Activated naive CD4-positive, alpha-beta T cell treated with anti-CD3 and anti-CD28 coated beads, Interleukin-2, amount 50 U/mL, for 72 hours (primary cell): ENCODE measurements around the gene ADARB1. TPM values are rescaled to one million over a fixed set of nuclear protein-coding genes. Genes with fewer than 3 reads are reported as not detected.

Source experiments
- ATAC-seq, 2 donors: fragments of 150-1000 bp; cut with Tn5 transposase; 2 replicates each; pipeline ENCODE4 v1.10.0; 2021; ENCODE audit warnings: mild to moderate bottlenecking in 2 of 2, moderate library complexity in 2 of 2
- DNase-seq, 2 donors: peaks; one replicate each; pipeline ENCODE4 v3.0.0; 2021 to 2022; ENCODE audit warnings: low spot score in 2 of 2
- H3K27ac Mint-ChIP-seq, 2 donors: one replicate each; pipeline ENCODE4 v1.8.0; 2022; ENCODE audit warnings: mild to moderate bottlenecking in 2 of 2, mixed read lengths in 2 of 2
- H3K36me3 Mint-ChIP-seq, 2 donors: one replicate each; pipeline ENCODE4 v1.8.0; 2022; ENCODE audit warnings: mixed read lengths in 2 of 2
- H3K9me3 Mint-ChIP-seq, 2 donors: one replicate each; pipeline ENCODE4 v1.8.0; 2022; ENCODE audit warnings: mixed read lengths in 2 of 2
- total RNA-seq, 2 donors: library from RNA; stranded (reverse); gene quantifications; one replicate each; pipeline ENCODE4 v1.2.3, GENCODE V29; 2022

Gene ADARB1
- total RNA-seq, 2 donors from 2014 or later: 24.4 to 37.4 TPM

DNA sequence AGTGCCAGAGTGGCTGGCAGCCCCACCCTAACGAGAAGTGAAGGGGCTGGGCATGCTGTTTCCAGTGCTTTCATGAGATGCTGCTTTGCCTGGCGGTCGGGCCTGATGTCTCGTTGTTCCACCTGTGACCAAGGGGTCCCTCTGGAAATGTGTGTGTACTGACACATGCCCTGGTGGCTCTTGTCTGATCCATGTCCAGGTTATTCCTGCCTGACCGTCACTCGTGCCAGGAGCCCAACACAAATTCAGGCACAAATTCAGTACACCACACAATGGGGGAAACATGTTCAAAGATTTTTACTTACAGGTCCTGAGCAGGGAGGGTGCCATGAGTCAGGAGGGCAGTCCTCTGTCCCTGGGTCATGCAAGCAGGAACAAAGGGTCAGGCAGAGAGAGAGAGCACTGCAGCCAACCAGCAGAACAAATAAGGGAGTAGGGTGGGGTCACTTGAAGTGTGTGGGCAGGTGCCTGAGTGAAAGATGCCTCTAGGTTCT, 76.3 kb downstream of the ADARB1 start:
- DNase-seq (no peak), ATAC-seq (no peak)
- no peaks in the 10 kb centered on the region for H3K36me3 Mint-ChIP-seq
- peaks cover 0 to 4% of the 10 kb centered on the region in 2 donors for H3K9me3 Mint-ChIP-seq
- H3K27ac Mint-ChIP-seq: peak overlapping the region in 1 of 2 donors; percentile 23

DNA sequence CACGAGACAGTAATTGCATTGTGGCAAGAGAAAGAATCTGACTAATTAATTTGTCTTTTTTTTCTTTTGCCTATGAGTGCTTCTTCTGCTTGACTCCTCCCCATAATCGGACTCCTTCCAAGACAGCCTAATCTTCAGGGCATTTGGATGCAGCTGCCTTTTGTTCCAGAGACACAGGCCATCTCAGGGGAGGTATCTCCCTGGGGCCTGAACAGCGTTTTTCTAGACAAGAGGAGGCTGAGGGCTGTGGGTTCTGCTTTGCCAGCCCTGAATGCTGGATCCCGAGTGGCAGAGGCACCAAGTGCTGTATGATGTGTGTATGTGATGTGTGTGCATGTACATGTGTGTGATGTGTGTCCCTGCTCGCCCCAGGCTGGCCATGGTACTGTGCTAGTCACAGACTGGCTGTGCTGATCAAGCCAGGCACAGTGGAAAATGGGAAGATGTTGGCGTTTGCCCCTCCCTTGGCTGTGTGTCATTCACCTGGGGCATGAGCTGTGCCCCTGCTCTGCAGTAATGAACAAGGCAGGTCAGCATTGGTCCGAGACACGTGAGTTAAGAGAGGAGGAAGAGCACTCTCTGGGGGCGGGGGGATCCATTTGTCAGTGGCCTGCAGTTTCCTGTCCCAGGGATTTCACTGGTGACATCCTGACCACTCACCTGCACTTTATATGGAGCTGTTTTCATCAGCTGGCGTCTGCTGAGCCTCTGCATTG, 77.2 kb downstream of the ADARB1 start:
- Mint-ChIP-seq H3K27ac (peak overlapping the region; percentile 0 to 55), H3K36me3 (no peaks in the 10 kb centered on the region), H3K9me3 (peaks cover 8 to 11% of the 10 kb centered on the region in 2 donors)
- ATAC-seq (peak in 1 of 2 donors; percentile 12), DNase-seq (no peak)

DNA sequence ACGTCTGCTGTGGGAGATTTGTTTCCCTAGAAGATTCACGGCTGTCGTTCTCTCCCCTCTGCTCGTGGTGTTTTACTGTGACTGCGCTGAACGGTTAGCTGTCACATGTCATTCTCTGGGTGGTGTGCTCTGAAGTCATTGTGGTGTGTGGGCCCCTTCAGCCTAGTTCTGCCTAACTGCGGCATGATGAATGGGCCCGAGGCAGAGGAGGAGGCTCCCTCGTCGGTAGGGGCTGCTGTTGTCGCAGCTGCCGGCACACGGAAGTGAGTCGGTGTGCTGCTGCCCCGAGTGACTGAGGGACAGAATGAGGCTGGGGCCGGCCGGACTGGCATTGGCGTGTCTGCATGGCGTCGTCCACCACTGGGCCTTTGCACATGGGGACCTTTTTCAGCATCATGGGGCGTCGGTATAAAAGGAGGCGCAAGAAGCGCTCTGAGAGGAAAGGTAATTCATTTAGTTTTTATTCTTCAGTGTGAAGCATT, 77.9 kb downstream of the ADARB1 start:
- Mint-ChIP-seq H3K36me3 (no peaks in the 10 kb centered on the region), H3K27ac (peak overlapping the region; percentile 0 to 55), H3K9me3 (peaks cover 8 to 11% of the 10 kb centered on the region in 2 donors)
- peak; percentile 66 to 69 for DNase-seq
- peak; percentile 98 to 99 for ATAC-seq

DNA sequence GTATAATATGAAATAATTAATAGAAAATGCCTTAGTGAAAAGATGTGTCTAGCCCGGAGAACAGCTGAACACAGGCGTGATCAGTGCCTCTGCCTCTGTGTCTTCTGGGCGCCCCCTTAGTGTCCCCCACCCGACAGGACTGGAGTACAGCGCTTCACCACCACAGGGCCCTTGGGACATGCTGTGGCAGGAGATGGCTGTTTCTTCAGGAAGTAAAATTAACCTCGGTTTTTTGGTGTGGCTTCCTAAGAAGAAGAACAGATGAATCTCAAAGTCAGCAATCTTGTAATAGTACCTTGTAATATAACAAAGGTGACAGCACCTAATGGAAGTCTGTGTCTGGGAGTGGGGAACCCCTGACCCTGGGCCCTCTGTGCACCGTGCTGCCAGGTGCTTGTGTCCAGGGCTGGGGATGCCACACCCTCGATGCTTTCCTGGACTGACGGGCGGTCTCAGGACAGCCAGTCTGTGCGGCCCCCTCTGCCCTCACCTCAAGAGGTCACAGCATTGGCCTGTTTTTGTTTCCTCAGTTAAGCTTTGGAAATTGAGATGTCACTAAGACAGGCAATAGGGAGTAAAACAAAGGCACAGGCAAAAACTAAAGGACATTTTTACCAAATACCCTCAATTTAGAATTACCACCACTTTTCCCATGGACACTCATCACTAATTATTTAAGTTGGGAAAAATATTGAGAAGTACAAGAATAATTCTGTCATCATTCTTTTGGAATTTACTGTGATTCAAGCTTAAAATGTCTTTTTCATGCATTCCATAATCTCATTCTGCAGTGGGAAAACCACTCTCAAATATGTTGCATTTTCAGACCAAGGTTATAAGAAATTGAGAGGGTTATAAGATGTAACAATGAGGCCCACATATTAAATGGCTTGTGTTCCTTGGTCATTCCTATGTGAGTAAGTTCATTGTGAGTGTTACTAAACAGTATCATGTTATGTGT, 79.3 kb downstream of the ADARB1 start:
- peak overlapping the region in 1 of 2 donors; percentile 24 for H3K27ac Mint-ChIP-seq
- ATAC-seq (no peak), DNase-seq (no peak)
- H3K9me3 Mint-ChIP-seq: peaks cover 8 to 11% of the 10 kb centered on the region in 2 donors
- no peaks in the 10 kb centered on the region for H3K36me3 Mint-ChIP-seq

DNA sequence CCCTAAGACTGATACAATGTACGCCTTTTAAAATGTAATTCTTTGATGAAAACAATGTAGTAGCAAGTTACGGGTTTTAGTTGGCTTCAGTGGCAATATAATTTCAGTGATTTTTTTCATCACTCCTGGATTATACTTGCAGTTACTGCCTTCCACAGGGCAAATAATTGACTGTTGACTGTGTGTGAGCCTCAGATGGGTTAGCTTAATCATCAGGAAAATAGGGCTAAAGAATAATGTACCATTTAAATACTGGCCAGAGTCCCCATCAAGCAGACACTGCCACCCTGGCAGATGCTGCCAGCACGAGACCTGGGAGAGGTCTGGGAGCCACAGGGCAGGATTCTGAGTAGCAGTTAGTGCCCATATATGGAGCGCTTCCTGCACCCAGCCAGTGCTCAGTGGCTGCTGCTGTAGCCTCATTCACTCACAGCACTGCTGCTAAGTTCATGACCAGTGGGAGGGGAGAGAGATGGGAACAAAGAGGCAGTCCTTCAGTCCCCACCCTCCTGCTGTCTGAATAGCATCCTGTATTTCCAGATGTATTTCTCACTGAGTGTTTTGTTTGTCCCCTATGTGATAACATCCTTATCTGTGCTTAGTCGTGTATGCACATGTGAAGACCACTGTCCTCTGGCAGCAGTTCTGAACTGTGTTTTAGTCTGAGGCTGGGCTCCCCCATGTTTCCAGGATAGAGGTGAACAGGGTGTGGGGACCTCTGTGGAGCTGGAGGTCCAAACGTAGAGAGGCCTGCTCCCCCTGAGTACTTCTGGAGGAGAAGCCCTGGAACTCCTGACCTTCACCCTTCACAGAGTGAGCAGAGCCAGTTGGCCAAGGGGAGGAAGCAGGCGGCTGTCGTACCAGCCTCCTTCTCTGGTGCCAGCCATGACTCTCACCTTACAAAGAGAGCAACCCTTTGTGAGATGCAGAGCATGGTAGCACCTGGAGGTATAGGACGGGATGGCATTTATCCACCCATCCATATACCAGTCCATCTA, 80.4 kb downstream of the ADARB1 start:
- ATAC-seq (peak; percentile 33 to 46), DNase-seq (no peak)
- no peaks in the 10 kb centered on the region for H3K36me3 Mint-ChIP-seq
- H3K27ac Mint-ChIP-seq: no peak overlapping the region
- H3K9me3 Mint-ChIP-seq: peaks cover 8 to 11% of the 10 kb centered on the region in 2 donors

DNA sequence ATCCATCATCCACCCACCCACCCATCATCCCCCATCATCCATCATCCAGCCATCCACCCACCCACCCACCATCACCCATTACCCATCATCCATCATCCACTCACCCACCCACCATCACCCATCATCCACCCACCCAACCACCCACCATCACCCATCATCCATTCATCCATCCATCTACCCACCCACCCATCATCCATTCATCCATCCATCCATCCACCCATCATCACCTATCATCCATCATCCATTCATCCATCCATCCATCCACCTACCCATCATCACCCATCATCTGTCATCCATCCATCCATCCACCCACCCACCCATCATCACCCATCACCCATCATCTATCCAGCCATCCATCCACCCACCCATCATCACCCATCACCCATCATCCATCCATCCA, 81.5 kb downstream of the ADARB1 start:
- Mint-ChIP-seq H3K36me3 (no peaks in the 10 kb centered on the region), H3K9me3 (peaks cover 8 to 11% of the 10 kb centered on the region in 2 donors), H3K27ac (no peak overlapping the region)
- DNase-seq (no peak), ATAC-seq (no peak)

DNA sequence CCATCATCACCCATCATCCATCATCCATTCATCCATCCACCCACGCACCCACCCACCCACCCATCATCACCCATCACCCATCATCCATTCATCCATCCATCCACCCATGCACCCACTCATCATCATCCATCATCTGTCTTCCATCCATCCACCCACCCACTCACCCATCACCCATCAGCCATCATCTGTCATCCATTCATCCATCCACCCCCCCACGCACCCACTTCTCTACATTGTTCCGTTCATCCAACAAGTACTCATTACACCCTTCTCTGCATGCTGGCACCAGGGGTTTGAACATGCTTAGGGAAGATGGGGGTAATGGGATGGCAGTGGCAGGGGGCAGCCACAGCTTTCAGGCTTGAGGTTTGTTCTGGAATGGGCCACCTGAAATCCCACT, 82.1 kb downstream of the ADARB1 start:
- H3K27ac Mint-ChIP-seq: no peak overlapping the region
- H3K9me3 Mint-ChIP-seq: peaks cover 8 to 11% of the 10 kb centered on the region in 2 donors
- DNase-seq (no peak), ATAC-seq (no peak)
- no peaks in the 10 kb centered on the region for H3K36me3 Mint-ChIP-seq

DNA sequence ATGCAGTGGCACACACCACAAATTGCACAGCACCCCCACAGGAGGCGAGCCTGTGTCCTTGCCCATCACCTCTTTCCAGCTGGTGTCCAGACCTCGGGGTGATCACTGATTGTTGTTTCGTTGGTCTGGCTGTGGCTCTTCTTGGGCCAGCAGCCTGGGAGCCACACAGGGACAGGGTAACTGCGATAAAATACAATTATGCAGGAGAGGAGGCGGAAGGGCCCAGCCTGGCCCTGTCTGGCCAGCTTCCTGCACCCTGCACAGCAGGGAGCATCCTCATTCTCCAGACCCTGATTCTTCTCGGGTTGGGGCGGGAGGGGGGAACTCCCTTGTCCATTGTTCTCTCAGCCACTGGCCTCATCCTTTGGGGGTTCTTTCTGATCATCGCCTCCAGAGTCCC, 83.6 kb downstream of the ADARB1 start:
- no peaks in the 10 kb centered on the region for H3K36me3 Mint-ChIP-seq
- ATAC-seq (no peak), DNase-seq (no peak)
- H3K9me3 Mint-ChIP-seq: peaks cover 8 to 11% of the 10 kb centered on the region in 2 donors
- no peak overlapping the region for H3K27ac Mint-ChIP-seq

DNA sequence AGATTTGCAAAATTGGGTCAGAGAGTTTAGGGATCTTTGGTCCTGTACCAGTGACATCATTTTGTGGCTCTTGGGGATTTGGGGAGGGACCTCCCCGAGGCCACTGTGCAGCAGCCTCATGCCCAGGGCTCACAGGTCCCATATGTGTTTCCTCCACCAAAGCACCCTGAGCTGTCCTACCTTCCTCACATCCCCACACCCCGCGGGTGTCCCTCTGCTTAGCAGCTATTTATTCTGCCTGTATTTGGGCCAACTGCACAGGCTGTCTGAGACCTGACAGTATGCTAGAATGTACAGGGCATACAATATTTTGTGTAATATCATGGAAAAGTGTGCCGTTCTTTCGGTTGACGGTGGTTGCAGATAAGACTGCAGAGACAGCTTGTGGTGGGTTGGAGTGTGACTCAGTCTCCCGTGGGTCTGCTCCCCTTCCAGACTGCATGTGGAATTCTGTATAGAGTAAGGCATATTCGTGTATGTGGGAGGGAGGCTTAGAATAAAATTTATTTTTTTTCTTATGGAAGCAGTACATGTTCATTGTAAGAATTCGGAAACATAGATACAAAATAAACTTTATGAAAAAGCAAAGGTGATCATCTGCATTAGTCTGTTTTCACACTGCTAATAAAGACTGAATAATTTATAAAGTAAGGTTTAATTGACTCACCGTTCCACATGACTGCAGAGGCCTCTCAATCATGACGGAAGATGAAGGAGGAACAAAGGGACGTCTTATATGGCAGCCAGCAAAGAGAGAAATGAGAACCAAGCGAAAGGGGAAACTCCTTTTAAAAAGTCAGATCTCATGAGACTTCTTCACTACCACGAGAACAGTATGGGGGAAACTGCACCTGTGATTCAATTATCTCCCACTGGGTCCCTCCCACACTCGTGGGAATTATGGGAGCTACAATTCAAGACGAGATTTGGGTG, 84.4 kb downstream of the ADARB1 start:
- DNase-seq (no peak), ATAC-seq (no peak)
- Mint-ChIP-seq H3K9me3 (peaks cover 8 to 11% of the 10 kb centered on the region in 2 donors), H3K36me3 (no peaks in the 10 kb centered on the region), H3K27ac (peak overlapping the region in 1 of 2 donors; percentile 13)

DNA sequence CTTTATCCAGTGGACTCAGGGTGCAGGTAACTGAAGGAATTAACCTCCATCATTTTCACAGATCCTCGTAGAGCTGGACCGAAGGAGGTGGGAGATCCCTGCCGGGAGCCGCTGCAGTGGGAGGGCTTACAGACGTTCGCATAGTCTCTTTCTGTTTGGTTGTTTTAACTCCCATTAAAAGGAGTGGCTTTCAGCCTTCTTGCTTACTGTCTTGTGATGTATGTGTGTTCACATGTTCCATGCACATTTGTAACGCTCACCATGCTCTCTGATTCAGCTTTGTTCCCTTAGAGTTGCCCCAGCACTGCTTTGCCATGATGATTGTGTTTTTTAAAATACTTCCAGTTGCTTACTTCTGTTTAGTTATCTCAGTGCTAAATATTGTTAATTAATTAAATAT, 85.8 kb downstream of the ADARB1 start:
- DNase-seq: no peak
- ATAC-seq: no peak
- Mint-ChIP-seq H3K27ac (peak overlapping the region in 1 of 2 donors; percentile 68), H3K36me3 (no peaks in the 10 kb centered on the region), H3K9me3 (peaks cover 8 to 11% of the 10 kb centered on the region in 2 donors)

DNA sequence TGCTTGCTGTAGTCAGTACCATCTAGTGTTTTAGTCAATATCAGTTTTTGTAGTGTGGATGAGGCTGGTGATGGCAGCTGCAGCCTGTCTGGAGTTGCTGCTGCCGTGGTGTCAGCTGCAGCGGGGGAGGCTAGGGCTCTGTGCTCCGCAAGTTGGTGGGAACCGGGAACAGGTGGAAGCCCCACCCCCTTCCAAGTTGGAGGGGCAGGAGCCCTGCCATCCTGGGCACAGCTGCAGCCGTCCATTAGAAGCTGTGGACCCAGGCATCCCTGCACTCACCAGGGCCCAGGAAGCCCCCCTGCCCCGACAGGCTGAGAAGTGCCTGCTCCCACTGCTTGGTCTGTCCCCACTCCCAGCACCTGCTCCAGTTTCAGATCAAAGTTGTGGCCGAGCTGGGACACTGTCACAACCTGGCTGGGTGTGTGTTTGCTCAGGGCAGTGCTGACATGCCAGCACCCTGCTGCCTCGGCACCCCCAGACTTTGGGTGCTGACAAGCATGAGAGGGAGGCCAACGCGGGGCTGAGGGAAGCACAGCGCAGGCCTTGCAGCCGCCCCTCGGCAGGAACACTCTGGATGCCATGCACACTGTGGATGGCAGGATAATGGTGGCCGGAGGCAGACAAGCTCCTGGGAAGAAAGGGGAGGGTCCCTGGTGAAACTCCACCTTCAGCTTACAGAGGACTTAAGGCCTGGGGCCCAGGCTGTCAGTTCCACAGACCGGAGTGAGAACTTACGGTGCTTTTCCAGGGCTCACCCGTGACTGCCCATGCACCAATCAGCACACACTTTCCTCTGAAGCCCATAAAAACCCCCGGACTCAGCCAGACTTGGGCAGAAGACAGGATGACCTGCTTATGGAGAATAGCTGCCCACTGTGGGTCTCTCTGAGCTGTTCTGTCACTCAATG, 86.9 kb downstream of the ADARB1 start:
- H3K36me3 Mint-ChIP-seq: no peaks in the 10 kb centered on the region
- ATAC-seq (no peak), DNase-seq (no peak)
- peaks cover 2 to 3% of the 10 kb centered on the region in 2 donors for H3K9me3 Mint-ChIP-seq
- H3K27ac Mint-ChIP-seq: peak overlapping the region in 1 of 2 donors; percentile 26

DNA sequence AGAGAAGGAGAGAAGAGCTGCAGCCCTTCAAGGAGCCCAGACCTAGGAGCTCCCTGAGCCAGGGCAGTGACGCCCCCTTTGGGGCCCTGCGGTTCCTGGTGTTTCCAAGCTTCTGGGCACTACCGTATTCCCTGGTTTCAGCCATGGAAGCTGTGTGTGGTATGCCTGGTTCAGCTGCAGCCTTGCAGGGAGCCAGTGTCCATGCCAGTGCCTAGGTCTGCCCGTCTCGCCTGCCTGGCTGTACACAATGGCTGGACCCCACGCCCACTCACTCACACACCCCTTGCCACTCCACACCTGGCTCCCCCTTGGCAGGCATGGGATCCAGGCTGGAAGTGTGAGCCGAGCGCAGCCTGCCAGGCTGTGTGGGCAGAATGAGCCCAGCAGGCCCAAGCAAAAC, 87.7 kb downstream of the ADARB1 start:
- no peak overlapping the region for H3K27ac Mint-ChIP-seq
- no peaks in the 10 kb centered on the region for H3K9me3 Mint-ChIP-seq
- DNase-seq: no peak

DNA sequence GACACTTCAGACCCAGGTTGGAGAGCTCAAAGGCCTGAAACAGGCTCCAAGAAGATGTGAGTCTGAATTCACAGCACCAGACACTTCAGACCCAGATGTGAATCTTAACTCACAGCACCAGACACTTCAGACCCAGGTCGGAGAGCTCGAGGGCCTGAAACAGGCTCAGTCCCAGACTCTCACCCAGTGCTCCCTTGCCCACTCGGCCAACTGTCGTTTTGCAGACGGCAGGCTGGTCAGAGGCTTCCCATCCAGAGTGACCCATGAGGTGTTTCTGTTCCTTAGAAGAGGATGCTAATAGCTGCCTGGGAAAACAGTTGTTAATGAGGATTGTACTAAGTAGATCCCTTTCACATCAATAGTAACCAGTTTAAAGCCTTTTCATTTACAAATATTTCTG, 88.4 kb downstream of the ADARB1 start:
- ATAC-seq: no peak
- Mint-ChIP-seq H3K27ac (peak overlapping the region in 1 of 2 donors; percentile 77), H3K9me3 (no peaks in the 10 kb centered on the region), H3K36me3 (no peaks in the 10 kb centered on the region)
- no peak for DNase-seq

More for the DNA sequence above, 87.7 kb downstream of the ADARB1 start:
- no peak for ATAC-seq
- H3K36me3 Mint-ChIP-seq: no peaks in the 10 kb centered on the region

DNA sequence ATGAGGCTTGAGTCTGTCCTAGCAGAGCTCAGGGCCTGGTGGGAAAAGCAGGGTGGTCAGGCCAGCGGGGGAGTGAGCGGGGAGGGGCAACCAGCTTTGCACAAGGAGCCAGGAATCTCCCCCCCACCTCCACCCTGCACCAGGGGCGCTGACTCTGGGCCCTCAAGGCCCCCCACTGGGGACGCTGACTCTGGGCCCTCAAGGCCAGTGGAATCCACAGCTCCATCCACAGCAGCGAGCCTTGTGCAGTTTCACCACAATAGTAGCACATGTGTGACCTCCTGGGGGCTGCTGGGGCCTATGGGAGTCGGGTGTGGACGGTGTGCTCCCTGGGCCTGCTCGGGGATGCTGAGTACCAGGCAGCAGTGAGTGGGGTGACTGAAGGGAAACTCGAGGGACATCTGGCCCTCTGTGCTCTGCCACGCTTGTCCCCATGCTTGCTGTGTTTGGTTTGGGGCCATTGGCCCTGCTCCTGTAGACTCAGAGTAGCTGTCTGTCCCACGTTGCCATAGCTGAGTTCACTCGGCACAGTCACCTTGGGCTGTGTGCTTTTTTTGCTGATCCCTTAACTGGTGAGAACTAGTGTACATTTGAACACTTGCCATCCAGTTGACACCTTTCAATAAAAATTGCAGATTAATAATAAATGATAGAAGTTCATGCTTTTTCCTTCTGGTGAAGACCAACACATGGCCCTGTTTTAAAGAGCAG, 89.2 kb downstream of the ADARB1 start:
- ATAC-seq (no peak), DNase-seq (no peak)
- H3K36me3 Mint-ChIP-seq: no peaks in the 10 kb centered on the region
- no peaks in the 10 kb centered on the region for H3K9me3 Mint-ChIP-seq
- peak overlapping the region in 1 of 2 donors; percentile 77 for H3K27ac Mint-ChIP-seq
